Measurements from ENCODE around the gene ACSS1. TPM values are rescaled to one million over a fixed set of nuclear protein-coding genes. Genes with fewer than 3 reads are reported as not detected.

ACSS1 gene
- total RNA-seq, 1 experiment from 2014 or later = 2.3 TPM

- no peaks in the 10 kb centered on the region for H3F3A ChIP-seq (ENCODE audit: low read length, unreplicated experiment)
- no peaks in the 10 kb centered on the region for H3K9me2 ChIP-seq (replicated peaks; ENCODE audit: low read length)
- ChIA-PET CTCF (no interaction called here), POLR2A (ENCODE audit: unreplicated experiment) (no interaction called here)
- H3K9ac ChIP-seq (ENCODE audit: low read length) = no peak overlapping the region
- no peak overlapping the region for H2AFZ ChIP-seq (ENCODE audit: low read length)
- no peak overlapping the region for H3K4me3 ChIP-seq (ENCODE audit: low read length)
- H3K79me2 ChIP-seq (ENCODE audit: low read length) = no peaks in the 10 kb centered on the region
- no peaks in the 10 kb centered on the region for H3K27me3 ChIP-seq (ENCODE audit: low read length)
- no peak overlapping the region for H3K27ac ChIP-seq (ENCODE audit: low read length)
- BruUV-seq (replicated peaks) = no TSS peak
- no peak overlapping the region for H3K4me2 ChIP-seq (ENCODE audit: low read length)
- H4K20me1 ChIP-seq (ENCODE audit: low read length) = no peaks in the 10 kb centered on the region
- no peak for ATAC-seq
- no peak for DNase-seq
- H3K9me3 ChIP-seq (ENCODE audit: low read length) = no peaks in the 10 kb centered on the region
- H3K36me3 ChIP-seq (ENCODE audit: low read depth, low read length) = no peaks in the 10 kb centered on the region
- H3K4me1 ChIP-seq (ENCODE audit: insufficient read depth, low read length) = peaks cover 16% of the 10 kb centered on the region
- no peak for TF ChIP-seq EZH2 (IDR thresholded peaks at IDR 0.05; ENCODE audit: low read length, unreplicated experiment)
- TF ChIP-seq EZH2phosphoT487 (IDR thresholded peaks at IDR 0.05; ENCODE audit: borderline replicate concordance, low read length) = no peak
- no peak for TF ChIP-seq CTCF (conservative IDR thresholded peaks at IDR 0.05; ENCODE audit: low read depth, low read length)
- intact Hi-C loops (cut with micrococcal nuclease) = no loop called here
Measured at GRCh38 chr20:25013478-25014380, 44.2 kb downstream of the ACSS1 start.

- no peaks in the 10 kb centered on the region for H3K36me3 ChIP-seq (ENCODE audit: low read depth, low read length)
- no peak overlapping the region for H3K27ac ChIP-seq (ENCODE audit: low read length)
- H3K4me2 ChIP-seq (ENCODE audit: low read length) = no peak overlapping the region
- no peak for ATAC-seq
- no peaks in the 10 kb centered on the region for H3K9me3 ChIP-seq (ENCODE audit: low read length)
- TF ChIP-seq CTCF (conservative IDR thresholded peaks at IDR 0.05; ENCODE audit: low read depth, low read length) (no peak), EZH2 (IDR thresholded peaks at IDR 0.05; ENCODE audit: low read length, unreplicated experiment) (no peak), EZH2phosphoT487 (IDR thresholded peaks at IDR 0.05; ENCODE audit: borderline replicate concordance, low read length) (no peak)
- H3K9me2 ChIP-seq (replicated peaks; ENCODE audit: low read length) = no peaks in the 10 kb centered on the region
- no peak overlapping the region for H3K9ac ChIP-seq (ENCODE audit: low read length)
- no peak overlapping the region for H3K4me3 ChIP-seq (ENCODE audit: low read length)
- BruUV-seq (replicated peaks) = no TSS peak
- no peaks in the 10 kb centered on the region for H3K27me3 ChIP-seq (ENCODE audit: low read length)
- intact Hi-C loops (cut with micrococcal nuclease) = no loop called here
- CTCF ChIA-PET = no interaction called here
- no peak for DNase-seq
- no peaks in the 10 kb centered on the region for H3F3A ChIP-seq (ENCODE audit: low read length, unreplicated experiment)
- POLR2A ChIA-PET (ENCODE audit: unreplicated experiment) = no interaction called here
- no peaks in the 10 kb centered on the region for H3K79me2 ChIP-seq (ENCODE audit: low read length)
- peaks cover 9% of the 10 kb centered on the region for H3K4me1 ChIP-seq (ENCODE audit: insufficient read depth, low read length)
- no peaks in the 10 kb centered on the region for H4K20me1 ChIP-seq (ENCODE audit: low read length)
- H2AFZ ChIP-seq (ENCODE audit: low read length) = no peak overlapping the region
Measured at GRCh38 chr20:25012616-25013189, 45.2 kb downstream of the ACSS1 start.

- Histone ChIP-seq H3K4me2 (ENCODE audit: low read length) (no peak overlapping the region), H2AFZ (ENCODE audit: low read length) (no peak overlapping the region), H3K9ac (ENCODE audit: low read length) (no peak overlapping the region), H3K4me1 (ENCODE audit: insufficient read depth, low read length) (peaks cover under 1% of the 10 kb centered on the region), H3K36me3 (ENCODE audit: low read depth, low read length) (no peaks in the 10 kb centered on the region), H3K79me2 (ENCODE audit: low read length) (no peaks in the 10 kb centered on the region), H3K27me3 (ENCODE audit: low read length) (no peaks in the 10 kb centered on the region), H3K9me3 (ENCODE audit: low read length) (no peaks in the 10 kb centered on the region), H3K27ac (ENCODE audit: low read length) (no peak overlapping the region), H4K20me1 (ENCODE audit: low read length) (no peaks in the 10 kb centered on the region), H3K4me3 (ENCODE audit: low read length) (no peak overlapping the region), H3K9me2 (replicated peaks; ENCODE audit: low read length) (no peaks in the 10 kb centered on the region), H3F3A (ENCODE audit: low read length, unreplicated experiment) (no peaks in the 10 kb centered on the region)
- ChIA-PET CTCF (no interaction called here), POLR2A (ENCODE audit: unreplicated experiment) (no interaction called here)
- intact Hi-C loops (cut with micrococcal nuclease) = no loop called here
- no peak for DNase-seq
- ATAC-seq = no peak
- TF ChIP-seq EZH2 (IDR thresholded peaks at IDR 0.05; ENCODE audit: low read length, unreplicated experiment) (no peak), CTCF (conservative IDR thresholded peaks at IDR 0.05; ENCODE audit: low read depth, low read length) (no peak), EZH2phosphoT487 (IDR thresholded peaks at IDR 0.05; ENCODE audit: borderline replicate concordance, low read length) (no peak)
- BruUV-seq (replicated peaks) = no TSS peak
Measured at GRCh38 chr20:25011831-25012241, 46.1 kb downstream of the ACSS1 start.
